Thoracic aorta (tissue), 2 donors: ENCODE results near the gene EBF4. TPM values are rescaled to one million over a fixed set of nuclear protein-coding genes. Genes with fewer than 3 reads are reported as not detected.

ENCODE experiments used
- ATAC-seq: fragments of 150-250 bp; one replicate; pipeline ENCODE4 v1.8.0; 2017; ENCODE audit warnings: low read depth; ENCODE audit not compliant: insufficient number of reproducible peaks, low FRiP score
- DNase-seq: peaks from one replicate; pipeline ENCODE4 v3.0.0-alpha.2; 2020; ENCODE audit warnings: low spot score
- H3K27ac ChIP-seq, 2 donors: fragments of 200-600 bp; sonication (generic); 1 replicate in 1 of 2; 2 replicates in 1 of 2; pipeline ENCODE4 v1.5.1; 2016; ENCODE audit warnings: mild to moderate bottlenecking in 2 of 2, moderate library complexity in 2 of 2
- H3K27me3 ChIP-seq: fragments of 200-600 bp; sonication (generic); replicated peaks from 2 replicates; pipeline ENCODE4 v1.6.0; 2016; ENCODE audit warnings: mild to moderate bottlenecking; ENCODE audit not compliant: insufficient read depth
- H3K36me3 ChIP-seq: fragments of 200-600 bp; sonication (generic); one replicate; pipeline ENCODE4 v1.5.1; 2016
- H3K4me1 ChIP-seq, 2 donors: fragments of 200-600 bp; sonication (generic); 1 replicate in 1 of 2; 2 replicates in 1 of 2; pipeline versions ENCODE4 v1.5.1 to v1.6.0; 2016; ENCODE audit warnings: low read depth in 2 of 2, mild to moderate bottlenecking in 1 of 2; ENCODE audit not compliant: control insufficient read depth in 1 of 2
- H3K4me3 ChIP-seq: fragments of 200-600 bp; sonication (generic); 2 replicates; pipeline ENCODE4 v1.5.1; 2016; ENCODE audit warnings: mild to moderate bottlenecking
- H3K9me3 ChIP-seq: fragments of 200-600 bp; sonication (generic); 2 replicates; pipeline ENCODE4 v1.5.1; 2016
- CTCF ChIP-seq: fragments of 200-600 bp; sonication (generic); IDR thresholded peaks from one replicate; pipeline ENCODE4 v1.5.1; 2019; ENCODE audit warnings: antibody characterized with exemption
- total RNA-seq, 2 donors: library from RNA; depleted of rRNA; stranded (reverse); fragments of >200 nt; gene quantifications; one replicate each; pipeline versions ENCODE4 v1.1.0 to v1.2.3, GENCODE V29; 2016

EBF4 gene
- total RNA-seq, 2 donors from 2014 or later = 14.1 to 16.6 TPM

DNA sequence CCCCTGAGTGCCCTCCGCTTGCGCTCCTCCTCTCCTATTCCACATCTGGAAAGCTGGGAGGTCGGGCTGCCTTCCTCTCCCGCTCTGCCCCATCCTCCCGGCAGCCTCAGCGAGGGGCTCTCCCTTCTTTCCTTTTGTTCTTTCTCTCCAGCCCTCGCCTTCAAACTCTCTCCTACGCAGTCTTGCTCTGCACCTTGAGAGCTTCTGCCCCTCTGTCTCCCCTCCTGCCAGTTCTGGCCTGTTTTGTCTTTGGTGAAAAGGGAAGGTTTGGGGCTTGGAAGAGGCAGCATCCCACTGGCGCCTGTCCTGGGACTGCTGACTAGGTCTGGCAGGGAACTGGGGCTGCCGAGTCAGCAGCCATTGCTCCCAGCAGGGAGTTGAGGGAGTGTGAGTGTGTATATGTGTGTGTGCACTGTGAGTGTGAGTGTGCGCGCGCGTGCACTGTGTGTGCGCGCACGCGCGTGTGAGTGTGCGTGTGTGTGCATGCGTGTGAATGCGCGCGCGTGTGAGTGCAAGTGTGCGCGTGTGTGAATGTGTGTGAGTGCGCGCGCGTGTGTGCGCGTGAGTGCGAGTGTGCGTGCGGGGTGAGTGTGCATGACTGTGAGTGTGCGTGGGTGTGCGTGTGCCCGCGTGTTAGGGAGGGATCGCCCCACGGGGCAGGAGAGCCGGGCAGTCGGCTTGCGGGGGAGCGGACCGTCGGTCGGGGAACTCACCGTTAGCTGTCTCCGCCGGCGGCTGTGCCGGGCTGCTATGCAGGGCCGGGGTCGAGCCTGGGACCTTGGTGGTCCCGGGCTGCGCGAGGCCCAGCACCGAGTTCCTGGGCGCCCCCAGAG, 107.3 kb downstream of the EBF4 start:
- no peak for ATAC-seq
- no peak overlapping the region for H3K27ac ChIP-seq
- no peaks in the 10 kb centered on the region for H3K9me3 ChIP-seq
- no peak for DNase-seq
- H3K36me3 ChIP-seq = no peaks in the 10 kb centered on the region
- peak overlapping the region; percentile 45 for H3K4me3 ChIP-seq
- TF ChIP-seq CTCF = no peak
- H3K4me1 ChIP-seq = peaks cover 0 to 11% of the 10 kb centered on the region in 2 donors
- peaks cover 5% of the 10 kb centered on the region for H3K27me3 ChIP-seq

- no peaks in the 10 kb centered on the region for H3K9me3 ChIP-seq
- H3K27me3 ChIP-seq = peaks cover 5% of the 10 kb centered on the region
- peak within 1 kb of the TSS; percentile 45 for H3K4me3 ChIP-seq
- peaks cover 0 to 16% of the 10 kb centered on the region in 2 donors for H3K4me1 ChIP-seq
- TF ChIP-seq CTCF = no peak
- H3K27ac ChIP-seq = no peak within 1 kb of the TSS
- no peak for DNase-seq
- no peak for ATAC-seq
- H3K36me3 ChIP-seq = no peaks in the 10 kb centered on the region
Measured at GRCh38 chr20:2800521-2801285, 108.1 kb downstream of the EBF4 start, which contains the start of gene CPXM1. Gene CPXM1 (minus strand): TSS chr20:2800627. CDS start chr20:2800572, 55 bp downstream.

- H3K36me3 ChIP-seq = no peaks in the 10 kb centered on the region
- peak overlapping the region; percentile 45 for H3K4me3 ChIP-seq
- ATAC-seq (no peak), DNase-seq (no peak)
- peaks cover 10% of the 10 kb centered on the region for H3K27me3 ChIP-seq
- H3K9me3 ChIP-seq = no peaks in the 10 kb centered on the region
- no peak for TF ChIP-seq CTCF
- H3K4me1 ChIP-seq = peaks cover 0 to 16% of the 10 kb centered on the region in 2 donors
- H3K27ac ChIP-seq = no peak overlapping the region
Measured at GRCh38 chr20:2801286-2801728, 108.7 kb downstream of the EBF4 start.

DNA sequence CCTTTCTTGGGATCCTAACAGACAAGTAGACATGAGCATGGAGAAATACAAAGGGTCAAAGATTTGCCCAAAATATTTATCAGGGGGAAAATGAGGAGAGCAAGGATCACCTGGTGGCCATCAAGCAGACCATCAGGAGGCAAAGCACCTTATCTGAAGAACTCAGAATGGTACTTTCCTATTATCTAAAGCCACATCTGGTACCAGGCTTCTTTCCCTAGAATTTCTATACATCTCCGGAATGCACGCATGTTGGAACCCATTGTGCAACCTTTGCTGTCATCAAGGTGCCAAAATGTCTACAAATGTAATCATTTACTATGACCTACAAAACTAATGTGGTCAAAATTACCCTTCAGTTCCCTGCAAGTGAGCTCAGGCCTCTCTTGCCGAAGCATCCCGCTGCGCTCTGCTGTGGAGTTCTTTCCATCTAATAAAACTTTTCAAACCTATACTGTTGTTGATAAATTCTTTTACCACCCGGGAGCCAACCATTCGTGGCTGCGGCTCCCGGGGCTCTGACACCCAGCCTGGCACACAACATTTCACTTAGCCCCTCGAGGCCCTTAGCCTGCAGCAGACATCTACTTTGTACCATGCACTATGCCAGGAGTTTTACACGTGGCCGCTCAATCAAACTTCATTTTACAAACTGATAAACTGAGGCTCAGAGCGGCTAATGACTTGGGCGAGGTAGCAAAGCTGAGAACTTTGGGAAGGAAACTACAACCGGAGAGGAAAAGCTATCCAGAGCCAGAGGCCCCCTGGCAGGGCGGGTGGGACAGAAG, 111.7 kb downstream of the EBF4 start:
- no peaks in the 10 kb centered on the region for H3K36me3 ChIP-seq
- peaks cover 0 to 16% of the 10 kb centered on the region in 2 donors for H3K4me1 ChIP-seq
- TF ChIP-seq CTCF = no peak
- peaks cover 11% of the 10 kb centered on the region for H3K27me3 ChIP-seq
- no peak overlapping the region for H3K27ac ChIP-seq
- H3K9me3 ChIP-seq = no peaks in the 10 kb centered on the region
- DNase-seq = no peak
- H3K4me3 ChIP-seq = no peak overlapping the region
- no peak for ATAC-seq
